Measurements from ENCODE around the gene ZSCAN5A.
"Not testable (repeated sequence)": the region's sequence is repeated elsewhere in the genome, so short reads cannot be mapped to it uniquely, and the experiment has no call there.

Gene ZSCAN5A

GRCh38 chr19:56269348-56269747 is 45.3 kb downstream of the ZSCAN5A start:
- no peak for DNase-seq

GRCh38 chr19:56266051-56266450 is 48.6 kb downstream of the ZSCAN5A start:
- DNase-seq: no peak

GRCh38 chr19:56263319-56263718 is 51.3 kb downstream of the ZSCAN5A start:
- no peak for DNase-seq

GRCh38 chr19:56261932-56262331 is 52.7 kb downstream of the ZSCAN5A start:
- not testable (repeated sequence) for DNase-seq

GRCh38 chr19:56261145-56261544 is 53.5 kb downstream of the ZSCAN5A start:
- DNase-seq: no peak

GRCh38 chr19:56258272-56258671 is 56.4 kb downstream of the ZSCAN5A start:
- no peak for DNase-seq

GRCh38 chr19:56253737-56254136 is 60.9 kb downstream of the ZSCAN5A start:
- peak; percentile 57 for DNase-seq

- DNase-seq: peak; percentile 70
Observed at GRCh38 chr19:56252699-56253422, 61.8 kb downstream of the ZSCAN5A start.

GRCh38 chr19:56248736-56249338 is 65.8 kb downstream of the ZSCAN5A start:
- DNase-seq: not testable (repeated sequence)

- not testable (repeated sequence) for DNase-seq
Observed at GRCh38 chr19:56245764-56246163, 68.9 kb downstream of the ZSCAN5A start.

- no peak for DNase-seq
Observed at GRCh38 chr19:56245121-56245740, 69.4 kb downstream of the ZSCAN5A start.

- no peak for DNase-seq
Observed at GRCh38 chr19:56223481-56223880, 91.2 kb downstream of the ZSCAN5A start.

GRCh38 chr19:56222901-56223300 is 91.7 kb downstream of the ZSCAN5A start:
- DNase-seq: no peak

GRCh38 chr19:56221851-56222250 is 92.8 kb downstream of the ZSCAN5A start:
- DNase-seq: no peak

GRCh38 chr19:56221442-56221841 is 93.2 kb downstream of the ZSCAN5A start:
- DNase-seq: not testable (repeated sequence)

- DNase-seq: no peak
Observed at GRCh38 chr19:56218961-56219360, 95.7 kb downstream of the ZSCAN5A start.

GRCh38 chr19:56217039-56217949 is 97.3 kb downstream of the ZSCAN5A start:
- no peak for DNase-seq

- no peak for DNase-seq
Observed at GRCh38 chr19:56211718-56212117, 102.9 kb downstream of the ZSCAN5A start.

- not testable (repeated sequence) for DNase-seq
Observed at GRCh38 chr19:56210036-56210435, 104.6 kb downstream of the ZSCAN5A start.

GRCh38 chr19:56209091-56209490 is 105.5 kb downstream of the ZSCAN5A start:
- DNase-seq: no peak

GRCh38 chr19:56207581-56207980 is 107.1 kb downstream of the ZSCAN5A start:
- not testable (repeated sequence) for DNase-seq

- DNase-seq: no peak
Observed at GRCh38 chr19:56201973-56202372, 112.7 kb downstream of the ZSCAN5A start, which contains the start of gene ZSCAN5C. ZSCAN5C (plus strand) TSS chr19:56202273; CDS start chr19:56205914, 3,641 bp downstream.

- DNase-seq: no peak
Observed at GRCh38 chr19:56199687-56200086, 115.0 kb downstream of the ZSCAN5A start.
